ENCODE data around the gene TSC2.

The TSC2 gene

GRCh38 chr16:2047330-2048115 lies at the start of gene TSC2, which contains the start of gene NTHL1:
TSC2 (plus strand) TSS chr16:2047985; CDS start chr16:2048616, 631 bp downstream.
NTHL1 (minus strand) TSS chr16:2047834; CDS start chr16:2047823, 11 bp downstream.
- TF ChIP-seq CTCF (IDR thresholded peaks at IDR 0.05): no peak; the same call in 1 of the 2 replicates

- TF ChIP-seq CTCF (IDR thresholded peaks at IDR 0.05): no peak
These were observed 49.4 kb upstream of the TSC2 start for GRCh38 chr16:1998360-1998835.

DNA sequence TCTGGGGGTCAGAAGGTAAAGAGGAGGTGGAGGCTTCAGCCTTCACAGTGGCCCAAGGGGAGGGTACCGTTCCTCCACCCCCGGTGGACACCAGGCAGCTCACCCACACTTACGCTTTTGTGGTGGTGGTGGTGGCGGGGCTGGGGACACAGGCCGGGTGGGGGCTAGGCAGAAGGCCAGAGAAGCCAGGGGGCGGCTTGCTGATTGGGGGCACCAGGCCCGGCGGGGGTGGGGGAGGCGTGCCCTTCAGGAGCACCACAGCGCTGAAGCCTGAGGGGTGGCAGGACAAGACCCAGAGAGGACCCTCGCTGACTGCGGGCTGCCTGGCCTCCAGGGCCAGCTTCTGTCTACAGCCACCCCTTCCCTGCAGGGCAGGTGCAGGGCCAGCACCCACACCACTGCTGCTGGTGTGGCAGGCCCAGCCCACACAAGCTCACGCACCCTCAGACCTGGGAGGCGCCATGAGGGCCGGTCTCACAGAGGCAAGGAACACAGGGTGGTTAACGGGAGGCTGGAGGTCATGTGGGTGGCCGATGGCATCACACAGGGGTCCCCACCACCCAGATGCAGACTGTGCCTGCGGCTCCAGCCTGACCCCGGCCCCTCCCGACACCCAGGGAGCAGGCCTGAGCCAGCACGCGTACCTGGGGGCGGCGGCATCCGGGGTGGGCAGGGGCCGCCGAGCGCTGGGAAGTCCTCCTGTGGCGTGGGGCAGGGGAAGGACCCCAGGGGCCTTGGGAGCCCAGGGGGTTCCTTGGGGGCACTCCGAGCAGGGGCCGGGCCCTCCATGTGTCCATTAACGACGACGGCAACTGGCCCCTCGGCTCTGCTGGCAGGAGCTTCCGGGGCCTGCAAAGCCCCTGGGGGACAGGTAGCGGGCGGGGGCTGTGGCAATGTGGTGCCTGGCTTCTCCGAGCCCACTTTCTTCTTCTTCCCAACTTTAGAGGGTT lies 48.7 kb upstream of the TSC2 start:
- TF ChIP-seq CTCF (IDR thresholded peaks at IDR 0.05): no peak

- no peak for TF ChIP-seq CTCF (IDR thresholded peaks at IDR 0.05)
These were observed 47.8 kb upstream of the TSC2 start for GRCh38 chr16:1999866-2000514.

- TF ChIP-seq CTCF (IDR thresholded peaks at IDR 0.05): no peak
These were observed 46.8 kb upstream of the TSC2 start for GRCh38 chr16:2001035-2001434.

GRCh38 chr16:2001456-2002355 lies 46.1 kb upstream of the TSC2 start:
- TF ChIP-seq CTCF (IDR thresholded peaks at IDR 0.05): no peak

Data from LNCAP (cell line).